ENCODE measurements around the gene ENSA.
"Not testable (repeated sequence)": the region's sequence is repeated elsewhere in the genome, so short reads cannot be mapped to it uniquely, and the experiment has no call there.

Gene ENSA

DNA sequence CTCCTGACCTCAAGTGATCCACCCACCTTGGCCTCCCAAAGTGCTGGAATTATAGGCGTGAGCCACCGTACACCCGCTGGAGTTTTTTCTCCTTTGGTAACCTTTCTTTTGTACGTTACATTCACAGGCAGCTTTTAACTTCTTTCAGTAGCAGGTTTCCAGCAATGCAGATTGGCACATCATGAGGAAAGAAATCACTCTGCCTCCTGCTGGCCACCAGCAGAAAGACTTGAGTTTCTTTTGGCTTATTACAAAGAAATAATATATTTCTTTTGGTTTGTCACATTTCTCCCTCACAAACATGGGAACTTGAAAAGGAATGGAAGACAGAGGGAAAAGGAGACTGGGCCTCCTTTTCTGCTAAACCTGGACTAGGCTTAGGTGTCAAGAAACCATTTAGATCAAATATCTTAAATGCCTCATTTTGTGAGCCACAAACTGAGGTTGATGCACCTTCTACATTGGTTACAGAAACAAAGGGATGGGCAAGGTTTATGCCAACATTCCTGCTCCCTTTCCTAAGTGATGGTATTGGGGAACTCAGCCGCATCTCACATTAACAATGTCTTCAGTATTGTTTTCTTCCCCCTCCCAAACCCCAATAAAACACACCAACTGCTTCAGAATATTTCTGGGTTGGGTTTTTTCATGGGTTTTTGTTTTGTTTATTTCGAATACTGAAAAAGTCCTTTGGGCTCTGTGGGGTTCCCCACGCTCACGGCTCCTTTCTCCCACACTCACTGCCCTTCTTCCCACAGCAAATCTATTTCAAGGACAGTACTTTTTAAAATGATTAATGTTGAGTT is 7.7 kb downstream of the ENSA start:
- DNase-seq (ENCODE audit: low read depth, low spot score), result no peak

DNA sequence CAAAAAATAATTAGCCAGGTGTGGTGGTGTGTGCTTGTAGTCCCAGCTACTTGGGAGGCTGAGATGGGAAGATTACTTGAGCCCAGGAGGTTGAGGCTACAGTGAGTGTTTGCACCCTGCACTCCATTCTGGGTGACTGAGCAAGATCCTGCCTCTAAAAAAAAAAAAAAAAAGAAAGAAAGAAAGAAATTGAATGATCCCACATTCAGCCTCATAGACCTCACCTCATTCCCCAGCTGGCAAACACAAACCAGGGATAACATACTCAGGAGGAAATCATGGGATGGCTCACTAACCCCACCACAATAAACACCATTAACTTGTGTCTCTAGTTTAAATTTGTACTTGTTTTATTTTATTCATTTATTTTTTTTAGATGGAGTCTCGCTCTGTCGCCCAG is 8.5 kb downstream of the ENSA start:
- DNase-seq (ENCODE audit: low read depth, low spot score), result no peak

DNA sequence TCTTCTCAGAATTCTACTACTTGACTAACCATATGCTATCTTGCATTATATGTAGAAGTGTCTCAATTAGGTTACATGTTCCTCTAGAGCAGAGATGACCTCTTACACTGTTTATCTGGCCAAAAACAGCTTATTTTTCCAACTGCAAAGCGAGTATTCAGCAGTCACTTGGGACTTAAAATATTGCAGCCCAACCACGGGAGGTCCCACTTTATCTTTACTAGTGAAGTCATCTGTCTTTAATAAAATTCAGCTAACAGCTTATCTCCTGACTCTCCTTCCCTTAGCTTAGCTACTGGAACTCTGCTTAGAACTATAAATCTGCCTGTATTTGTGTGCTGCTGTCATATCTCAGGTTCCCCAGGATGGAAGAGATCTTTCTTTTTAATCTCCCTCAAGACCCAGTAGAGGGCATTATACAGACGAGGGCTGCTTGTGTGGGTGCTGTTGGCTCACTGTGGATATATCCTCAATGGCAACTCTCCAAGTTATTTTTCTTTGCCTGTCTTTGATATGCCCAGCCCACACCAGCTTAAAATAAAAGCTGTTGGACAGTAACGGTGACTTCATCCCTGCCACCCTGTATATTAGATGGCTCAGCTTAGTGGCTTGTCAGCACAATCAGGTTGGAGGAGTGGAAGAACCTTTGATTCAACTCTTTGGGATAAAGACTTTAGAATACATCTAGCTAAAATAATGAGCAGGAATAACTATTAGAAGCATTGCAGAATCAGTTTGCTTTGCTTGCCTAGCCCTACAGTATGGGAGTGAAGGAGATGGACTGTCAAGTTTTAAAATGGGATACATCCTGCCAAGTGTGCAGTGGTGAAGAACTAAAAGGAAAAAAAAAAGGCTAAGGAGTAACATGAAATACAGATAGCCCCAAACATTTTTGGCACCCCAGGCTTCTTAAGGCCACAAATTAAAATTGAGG is 9.6 kb downstream of the ENSA start:
- no peak for DNase-seq (ENCODE audit: low read depth, low spot score)

DNA sequence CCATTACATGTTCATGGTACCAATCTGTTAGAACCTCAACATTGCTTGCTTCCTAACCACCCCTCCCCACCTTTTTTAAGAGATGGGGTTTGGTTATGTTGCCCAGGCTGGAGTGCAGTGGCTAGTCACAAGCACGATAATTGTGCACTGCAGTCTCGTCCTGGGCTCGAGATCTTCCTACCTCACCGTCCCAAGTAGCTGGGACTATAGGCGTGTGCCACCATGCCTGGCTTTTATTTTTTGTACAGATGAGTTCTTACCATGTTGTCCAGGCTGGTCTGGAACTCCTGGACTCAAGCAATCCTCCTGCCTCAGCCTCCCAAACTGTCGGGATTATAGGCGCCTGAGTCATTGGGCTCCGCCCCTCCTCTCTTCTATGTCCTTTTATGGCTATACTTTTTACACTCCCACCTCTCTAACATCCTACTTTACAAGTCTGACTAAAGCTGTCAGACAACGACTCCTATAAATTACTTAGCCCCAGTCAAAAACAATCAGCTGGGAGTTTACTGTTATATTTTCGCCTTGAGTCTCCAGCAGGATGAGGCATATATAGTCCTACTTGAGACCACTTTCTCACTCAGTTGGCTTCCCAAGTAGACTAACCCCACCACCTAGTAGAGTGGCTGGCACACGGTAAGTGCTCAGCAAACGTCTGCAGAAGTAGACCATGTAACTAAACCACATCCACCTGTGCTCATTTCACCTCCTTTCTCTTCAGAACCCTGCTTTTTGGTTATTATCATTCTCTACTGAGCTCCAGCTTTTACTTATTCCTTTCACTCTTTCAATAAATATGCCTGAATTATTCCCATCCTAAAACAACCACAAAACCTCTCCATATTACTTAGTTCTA is 13.8 kb downstream of the ENSA start:
- DNase-seq (ENCODE audit: low read depth, low spot score), result no peak

DNA sequence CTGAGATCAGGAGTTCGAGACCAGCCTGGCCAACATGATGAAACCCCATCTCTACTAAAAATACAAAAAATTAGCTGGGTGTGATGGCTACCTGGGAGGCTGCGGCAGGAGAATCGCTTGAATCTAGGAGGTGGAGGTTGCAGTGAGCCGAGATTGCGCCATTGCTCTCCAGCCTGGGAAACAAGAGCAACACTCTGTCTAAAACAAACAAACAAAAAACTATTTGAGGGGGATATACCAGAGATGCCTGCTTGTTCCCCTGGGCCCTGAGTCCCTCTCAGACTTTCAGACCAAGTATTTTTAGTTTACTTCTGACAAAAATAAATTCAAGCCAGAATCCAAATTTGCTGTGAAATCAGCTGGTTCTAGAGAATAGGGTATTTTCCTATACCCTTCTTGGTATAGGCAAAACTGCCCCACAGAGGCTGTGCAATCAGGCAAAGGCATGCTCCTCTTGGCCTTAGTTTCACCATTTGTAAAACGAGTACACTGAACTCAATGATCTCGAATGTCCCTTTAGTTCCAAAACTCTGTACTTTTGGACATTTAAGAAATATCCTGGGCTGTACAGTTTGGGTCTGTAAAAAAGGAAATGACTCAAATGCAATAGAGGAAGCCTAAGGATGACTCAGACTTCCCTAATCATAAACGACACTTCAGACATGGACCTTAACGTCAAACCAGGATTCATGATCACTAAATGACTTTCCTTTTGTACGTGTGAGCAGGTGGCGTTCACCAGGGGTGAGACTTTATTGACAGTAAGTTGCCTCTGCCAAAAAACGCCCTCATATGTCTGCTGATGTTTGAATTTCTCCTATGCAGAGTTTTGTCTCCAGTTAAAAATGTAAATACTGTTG is 16.1 kb downstream of the ENSA start:
- DNase-seq (ENCODE audit: low read depth, low spot score), result no peak

DNA sequence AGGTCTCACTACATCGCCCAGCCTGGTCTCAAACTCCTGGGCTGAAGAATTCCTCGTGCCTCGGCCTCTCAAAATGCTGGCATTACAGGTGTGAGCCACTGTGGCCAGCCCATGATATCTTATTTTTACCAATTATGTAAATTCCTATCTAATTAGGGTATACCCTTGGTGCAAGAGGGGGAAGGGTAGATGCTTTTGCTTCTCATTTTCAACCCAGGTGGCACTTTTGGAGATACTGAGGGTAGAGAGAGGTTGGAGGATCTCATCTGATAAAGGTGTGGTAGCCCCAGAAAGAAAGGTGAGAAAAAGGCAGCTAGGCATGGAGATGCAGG is 17.4 kb downstream of the ENSA start:
- no peak for DNase-seq (ENCODE audit: low read depth, low spot score)

DNA sequence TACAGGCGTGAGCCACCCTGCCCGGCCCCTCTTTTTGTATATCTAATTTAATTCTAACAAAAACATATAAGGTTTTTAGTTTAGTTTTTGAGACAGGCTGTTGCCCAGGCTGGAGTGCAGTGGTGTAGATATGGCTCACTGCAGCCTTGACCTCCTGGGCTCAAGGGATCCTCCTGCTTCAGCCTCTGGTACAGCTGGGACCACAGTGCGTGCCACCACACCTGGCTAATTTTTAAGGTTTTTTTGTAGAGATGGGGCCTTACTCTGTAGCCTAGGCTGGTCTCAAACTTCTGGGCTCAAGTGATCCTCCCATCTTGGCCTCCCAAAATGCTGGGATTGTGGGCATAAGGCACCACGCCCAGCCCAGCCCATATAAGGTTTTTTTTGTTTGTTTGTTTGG is 18.8 kb downstream of the ENSA start:
- DNase-seq (ENCODE audit: low read depth, low spot score), result no peak

DNA sequence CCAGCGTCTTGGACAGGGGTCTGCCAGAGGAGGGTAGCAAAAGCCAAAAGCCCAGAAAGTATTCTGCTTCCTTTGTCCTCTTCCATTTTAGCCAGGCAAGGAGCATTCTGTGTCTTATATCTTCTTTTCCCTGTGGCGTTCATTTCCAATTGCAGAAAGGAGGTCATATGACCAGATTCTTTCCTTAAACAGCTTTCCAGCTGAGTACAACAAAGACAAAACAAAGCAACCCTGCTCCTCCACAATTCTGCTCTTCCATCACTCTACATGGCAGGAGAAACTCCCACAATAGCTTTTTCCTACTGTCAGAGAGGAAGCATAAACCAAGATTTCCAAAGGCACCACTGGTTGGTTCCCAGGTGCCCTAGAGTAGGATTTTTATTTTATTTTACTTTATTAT is 19.7 kb downstream of the ENSA start:
- no peak for DNase-seq (ENCODE audit: low read depth, low spot score)

DNA sequence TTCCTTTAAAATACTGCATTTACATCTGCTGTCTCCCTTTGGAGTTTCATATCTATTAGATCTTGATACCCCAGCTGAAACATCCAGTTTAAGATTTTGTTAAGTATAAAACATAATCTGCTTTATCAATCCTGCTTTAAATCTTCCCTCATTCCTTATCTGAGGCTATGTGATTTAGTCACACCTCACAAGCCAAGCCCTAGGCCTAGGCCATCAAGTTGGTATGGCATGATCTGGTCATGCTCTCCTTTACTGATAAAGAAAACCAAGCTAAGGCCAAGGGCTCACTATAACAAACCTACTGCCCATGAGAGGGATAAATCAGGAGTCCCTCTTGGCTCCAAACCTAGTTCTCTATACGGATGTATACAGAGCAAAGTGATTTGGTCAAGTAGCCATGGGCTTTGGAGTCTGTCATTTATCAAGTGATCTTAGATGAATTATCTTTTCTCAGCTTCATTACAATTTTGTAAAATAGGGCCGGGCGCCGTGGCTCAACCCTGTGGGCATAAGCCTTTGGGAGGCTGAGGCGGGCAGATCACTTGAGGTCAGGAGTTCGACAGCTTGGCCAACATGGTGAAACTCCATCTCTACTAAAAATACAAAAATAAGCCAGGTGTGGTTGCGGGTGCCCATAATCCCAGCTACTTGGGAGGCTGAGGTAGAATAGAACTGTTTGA is 22.8 kb downstream of the ENSA start:
- no peak for DNase-seq (ENCODE audit: low read depth, low spot score)

DNA sequence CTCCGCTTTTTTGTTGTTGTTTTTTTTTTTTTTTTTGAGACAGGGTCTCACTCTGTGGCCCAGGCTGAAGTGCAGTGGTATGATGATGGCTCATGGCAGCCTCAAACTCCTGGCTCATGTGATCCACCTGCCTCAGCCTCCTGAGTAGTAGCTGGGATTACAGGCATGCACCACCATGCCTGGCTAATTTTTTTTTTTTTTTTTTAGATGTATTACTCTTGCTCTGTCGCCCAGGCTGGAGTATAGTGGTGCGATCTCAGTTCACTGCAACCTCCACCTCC is 24.0 kb downstream of the ENSA start:
- DNase-seq (ENCODE audit: low read depth, low spot score), result not testable (repeated sequence)

DNA sequence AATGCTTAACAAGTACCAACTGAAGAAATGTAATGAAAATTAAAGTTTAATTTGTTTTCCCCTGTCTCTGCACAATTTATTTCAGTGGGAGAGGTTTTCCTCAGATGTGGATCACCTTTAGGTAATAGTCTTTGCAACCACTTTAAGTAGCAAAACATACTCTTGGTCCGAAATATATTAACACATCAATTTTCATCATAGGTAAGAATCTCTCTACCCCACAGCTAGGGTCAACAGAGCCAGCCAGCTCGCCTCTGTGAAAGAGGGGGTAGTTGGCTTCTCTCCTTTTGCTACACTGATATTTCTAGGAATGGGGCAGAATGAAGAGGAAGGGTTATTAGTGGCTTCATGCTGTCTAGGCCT is 25.2 kb downstream of the ENSA start:
- no peak for DNase-seq (ENCODE audit: low read depth, low spot score)

DNA sequence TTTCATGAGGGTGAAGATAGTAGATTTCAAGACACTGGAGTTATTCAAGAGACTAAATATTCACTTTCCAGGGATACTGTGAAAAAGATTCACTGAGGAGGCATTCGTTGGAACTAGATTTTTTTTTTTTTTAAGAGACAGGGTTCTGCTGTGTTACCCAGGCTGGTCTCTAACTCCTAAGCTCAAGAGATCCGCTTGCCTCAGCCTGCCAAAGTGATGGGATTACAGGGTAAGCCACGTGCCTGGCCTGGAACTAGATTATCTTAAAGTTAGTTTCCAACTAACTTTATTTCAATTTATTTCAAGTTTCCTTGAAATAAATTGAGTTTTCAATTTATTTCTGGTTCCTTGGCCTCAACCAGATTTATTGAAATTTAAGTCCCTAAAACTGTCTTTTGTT is 25.7 kb downstream of the ENSA start:
- DNase-seq (ENCODE audit: low read depth, low spot score), result no peak

DNA sequence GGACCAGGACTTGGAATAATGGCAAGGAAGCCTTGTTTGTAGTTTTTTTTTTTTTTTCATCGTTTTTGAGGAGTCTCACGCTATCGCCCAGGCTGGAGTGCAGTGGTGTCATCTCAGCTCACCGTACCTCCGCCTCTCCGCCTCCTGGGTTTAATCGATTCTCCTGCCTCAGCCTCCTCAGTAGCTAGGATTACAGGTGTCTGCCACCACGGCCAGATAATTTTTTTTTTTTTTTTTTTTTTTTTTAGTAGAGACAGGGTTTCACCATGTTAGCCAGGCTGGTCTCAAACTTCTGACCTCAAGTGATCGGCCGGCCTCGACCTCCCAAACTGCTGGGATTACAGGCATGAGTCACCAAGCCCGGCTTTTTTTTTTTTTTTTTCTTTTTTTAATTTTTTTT is 27.0 kb downstream of the ENSA start:
- DNase-seq (ENCODE audit: low read depth, low spot score), result not testable (repeated sequence)

DNA sequence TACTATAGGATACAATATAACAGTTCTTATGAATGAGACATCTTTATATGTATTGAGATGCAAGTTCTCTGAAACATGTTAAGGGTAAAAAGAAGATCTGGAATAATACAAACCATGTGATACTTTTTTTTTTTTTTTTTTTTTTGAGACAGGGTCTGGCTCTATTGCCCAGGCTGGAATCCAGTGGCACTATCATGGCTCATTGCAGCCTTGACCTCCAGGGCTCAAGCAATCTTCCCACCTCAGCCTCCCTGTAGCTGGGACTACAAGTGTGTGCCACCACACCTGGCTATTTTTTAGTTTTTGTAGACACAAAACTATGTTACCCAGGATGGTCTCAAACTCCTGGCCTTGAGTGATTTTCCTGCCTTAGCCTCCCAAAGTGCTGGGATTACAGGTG is 27.9 kb downstream of the ENSA start:
- DNase-seq (ENCODE audit: low read depth, low spot score), result no peak

DNA sequence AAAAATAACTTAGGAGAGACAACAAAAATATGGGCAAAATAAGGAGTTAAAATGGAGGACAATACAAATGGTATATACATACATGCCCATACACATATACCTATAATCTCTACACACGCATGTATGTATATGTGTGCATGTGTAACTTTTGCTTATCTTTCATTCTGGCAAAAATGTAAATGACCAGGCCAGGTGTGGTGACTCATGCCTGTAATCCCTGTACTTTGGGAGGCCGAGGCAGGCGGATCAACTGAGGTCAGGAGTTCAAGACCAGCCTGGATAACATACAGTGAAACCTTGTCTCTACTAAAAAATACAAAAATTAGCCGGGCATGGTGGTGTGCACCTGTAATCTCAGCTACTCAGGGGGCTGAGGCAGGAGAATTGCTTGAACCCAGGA is 31.1 kb downstream of the ENSA start:
- not testable (repeated sequence) for DNase-seq (ENCODE audit: low read depth, low spot score)

DNA sequence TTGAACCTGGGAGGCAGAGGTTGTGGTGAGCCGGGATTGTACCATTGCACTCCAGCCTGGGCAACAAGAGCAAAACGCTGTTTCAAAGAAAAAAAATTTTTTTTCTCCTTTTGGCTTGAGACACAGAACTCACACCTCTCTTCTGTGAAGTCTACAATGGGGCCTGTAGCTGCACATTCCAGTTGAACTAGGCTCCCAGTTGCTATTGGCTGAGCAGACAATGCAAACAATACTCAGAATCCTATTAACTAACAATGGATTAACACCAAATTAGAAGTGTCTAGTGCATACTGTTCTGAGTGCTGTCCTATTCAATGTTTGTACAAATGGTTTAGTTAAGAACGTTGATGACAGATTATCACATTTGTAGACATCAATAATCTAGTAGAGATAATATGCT is 32.4 kb downstream of the ENSA start:
- no peak for DNase-seq (ENCODE audit: low read depth, low spot score)

DNA sequence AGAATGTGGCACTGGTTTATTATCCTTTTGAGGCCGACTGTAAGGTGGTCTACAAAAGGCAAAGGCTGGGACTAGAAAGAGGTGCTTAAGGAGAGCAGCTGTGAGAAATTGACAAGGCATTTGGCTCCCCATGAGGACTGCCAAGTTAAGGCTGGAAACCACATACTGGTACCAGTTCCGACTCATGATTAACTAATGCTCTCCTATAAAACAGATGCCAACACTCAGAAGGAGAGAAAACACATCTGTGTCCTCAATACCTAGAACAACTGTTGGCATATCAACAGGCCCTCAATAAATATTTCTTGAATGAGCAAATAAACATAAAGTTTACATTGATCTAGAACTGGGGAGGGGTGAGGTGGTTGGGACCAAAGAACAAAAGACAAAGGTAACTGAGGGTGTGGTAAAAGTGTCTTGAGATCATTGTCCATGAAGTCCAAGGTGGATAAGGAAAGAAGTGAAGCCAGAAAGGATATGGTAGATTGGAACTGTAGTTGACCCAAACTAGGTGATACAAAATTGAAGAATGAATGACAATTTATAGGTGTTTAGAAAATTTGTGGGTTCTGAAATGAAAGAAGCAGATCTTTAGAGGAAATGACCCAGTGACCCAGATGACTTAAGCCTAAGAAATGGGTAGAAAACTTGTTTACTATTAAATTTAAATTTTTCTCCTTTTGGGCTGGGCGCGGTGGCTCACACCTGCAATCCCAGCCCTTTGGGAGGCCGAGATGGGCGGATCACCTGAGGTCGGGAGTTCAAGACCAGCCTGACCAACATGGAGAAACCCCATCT is 33.1 kb downstream of the ENSA start:
- no peak for DNase-seq (ENCODE audit: low read depth, low spot score)

DNA sequence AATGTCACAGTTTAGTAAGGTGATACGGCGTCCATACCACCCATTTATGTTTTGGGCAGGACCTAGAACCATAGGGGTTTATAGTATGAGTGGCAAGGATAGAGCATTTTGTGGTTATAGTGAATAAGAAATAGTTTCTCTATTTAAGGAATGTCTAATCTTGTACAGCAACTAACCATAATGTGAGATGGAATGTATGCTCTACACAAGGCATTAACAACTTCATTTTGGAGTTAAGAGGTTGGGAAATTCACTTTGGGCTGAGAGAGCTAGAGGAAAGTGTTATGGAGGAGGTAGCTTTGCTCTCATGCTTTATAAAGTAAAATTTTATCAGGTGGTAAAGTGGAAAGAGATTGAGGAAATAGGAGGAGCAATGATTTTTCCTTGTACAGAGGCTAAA is 47.0 kb downstream of the ENSA start:
- DNase-seq (ENCODE audit: low read depth, low spot score), result no peak

DNA sequence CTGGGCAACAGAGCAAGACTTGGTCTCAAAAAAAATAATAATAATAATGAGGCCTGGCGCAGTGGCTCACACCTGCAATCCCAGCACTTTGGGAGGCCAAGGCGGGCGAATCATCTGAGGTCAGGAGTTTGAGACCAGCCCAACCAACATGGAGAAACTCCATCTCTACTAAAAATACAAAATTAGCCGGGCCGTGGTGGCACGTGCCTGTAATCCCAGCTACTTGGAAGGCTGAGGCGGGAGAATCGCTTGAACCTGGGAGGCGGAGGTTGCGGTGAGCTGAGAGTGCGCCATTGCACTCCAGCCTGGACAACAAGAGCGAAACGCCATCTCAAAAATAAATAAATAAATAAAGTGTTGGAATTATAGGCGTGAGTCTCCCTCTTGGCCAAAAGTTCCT is 47.5 kb downstream of the ENSA start:
- not testable (repeated sequence) for DNase-seq (ENCODE audit: low read depth, low spot score)

DNA sequence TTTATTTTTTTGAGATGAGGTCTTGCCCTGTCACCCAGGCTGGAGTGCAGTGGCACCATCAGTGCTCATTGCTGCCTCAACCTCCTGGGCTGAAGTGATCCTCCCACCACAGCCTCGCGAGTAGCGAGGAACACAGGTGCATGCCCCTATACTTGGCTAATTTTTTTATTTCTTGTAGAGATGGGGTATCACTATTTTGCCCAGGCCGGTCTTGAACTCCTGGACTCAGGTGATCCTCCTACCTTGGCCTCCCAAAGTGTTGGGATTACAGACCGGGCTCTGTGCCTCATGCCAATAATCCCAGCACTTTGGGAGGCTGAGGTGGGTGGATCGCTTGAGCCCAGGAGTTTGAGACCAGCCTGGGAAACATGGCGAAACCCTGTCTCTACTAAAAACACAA is 48.0 kb downstream of the ENSA start:
- DNase-seq (ENCODE audit: low read depth, low spot score), result not testable (repeated sequence)

Data from iPS DF 19.7 (cell line).